IPS-15b (cell line): Measurements from ENCODE around the gene HM13.
A peak's percentile ranks its signal among the peaks of the same experiment; 100 is the strongest.
"Not testable (repeated sequence)": the region's sequence is repeated elsewhere in the genome, so short reads cannot be mapped to it uniquely, and the experiment has no call there.

ENCODE experiments used
- H3K27me3 ChIP-seq: one replicate; pipeline ENCODE4 v1.6.1; 2013; ENCODE audit warnings: low read length; ENCODE audit not compliant: control insufficient read depth, insufficient read depth
- H3K36me3 ChIP-seq: one replicate; pipeline ENCODE4 v1.6.1; 2013; ENCODE audit warnings: low read length; ENCODE audit not compliant: control insufficient read depth, insufficient read depth
- H3K4me1 ChIP-seq: one replicate; pipeline ENCODE4 v1.6.1; 2013; ENCODE audit warnings: mild to moderate bottlenecking, low read length; ENCODE audit not compliant: control insufficient read depth, insufficient read depth
- H3K4me3 ChIP-seq: one replicate; pipeline ENCODE4 v1.5.1; 2013; ENCODE audit warnings: low read depth, low read length
- H3K9ac ChIP-seq: one replicate; pipeline ENCODE4 v1.6.1; 2013; ENCODE audit warnings: low read depth, mild to moderate bottlenecking, low read length
- H3K9me3 ChIP-seq: one replicate; pipeline ENCODE4 v1.6.1; 2013; ENCODE audit warnings: mild to moderate bottlenecking, low read length; ENCODE audit not compliant: control insufficient read depth, insufficient read depth

Gene HM13

GRCh38 chr20:31587545-31588389 lies 73.5 kb downstream of the HM13 start:
- H3K9ac ChIP-seq: no peak overlapping the region
- H3K27me3 ChIP-seq: peaks cover 3% of the 10 kb centered on the region
- H3K4me3 ChIP-seq: peak overlapping the region; percentile 52
- peaks cover 17% of the 10 kb centered on the region for H3K4me1 ChIP-seq
- no peaks in the 10 kb centered on the region for H3K9me3 ChIP-seq
- H3K36me3 ChIP-seq: no peaks in the 10 kb centered on the region

- Histone ChIP-seq H3K27me3 (peaks cover 3% of the 10 kb centered on the region), H3K36me3 (no peaks in the 10 kb centered on the region), H3K9me3 (no peaks in the 10 kb centered on the region), H3K4me3 (no peak overlapping the region), H3K4me1 (peaks cover 26% of the 10 kb centered on the region), H3K9ac (no peak overlapping the region)
Observed at GRCh38 chr20:31590717-31591225, 76.5 kb downstream of the HM13 start.

- Histone ChIP-seq H3K9ac (no peak overlapping the region), H3K27me3 (peaks cover under 1% of the 10 kb centered on the region)
Observed at GRCh38 chr20:31593221-31594001, 79.2 kb downstream of the HM13 start.

DNA sequence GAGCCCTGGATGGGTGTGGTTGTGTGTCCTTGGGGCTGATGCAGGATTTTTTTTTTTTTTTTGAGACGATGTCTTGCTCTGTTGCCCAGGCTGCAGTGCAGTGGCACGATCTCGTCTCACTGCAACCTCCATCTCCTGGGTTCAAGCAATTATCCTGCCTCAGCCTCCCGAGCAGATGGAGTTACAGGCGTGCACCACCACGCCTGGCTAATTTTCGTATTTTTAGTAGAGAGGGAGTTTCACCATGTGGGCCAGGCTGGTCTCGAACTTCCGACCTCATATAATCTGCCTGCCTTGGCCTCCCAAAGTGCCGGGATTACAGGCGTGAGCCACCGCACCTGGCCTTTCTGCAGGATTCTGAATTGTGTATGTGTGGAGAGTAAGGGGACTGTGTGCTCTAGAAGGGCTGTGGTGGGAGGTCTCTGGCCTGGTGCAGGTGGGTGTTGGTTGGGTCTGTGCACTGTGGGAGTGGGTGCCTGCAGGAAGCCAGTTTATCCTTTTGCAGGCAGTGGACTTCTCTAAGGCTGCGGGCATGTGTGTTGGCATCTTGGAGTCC lies 79.8 kb downstream of the HM13 start:
- Histone ChIP-seq H3K4me1 (peaks cover 23% of the 10 kb centered on the region), H3K4me3 (no peak overlapping the region), H3K36me3 (no peaks in the 10 kb centered on the region), H3K27me3 (no peaks in the 10 kb centered on the region), H3K9me3 (no peaks in the 10 kb centered on the region), H3K9ac (no peak overlapping the region)

More at GRCh38 chr20:31593221-31594001, 79.2 kb downstream of the HM13 start:
- peaks cover 24% of the 10 kb centered on the region for H3K4me1 ChIP-seq
- H3K36me3 ChIP-seq: no peaks in the 10 kb centered on the region
- no peak overlapping the region for H3K4me3 ChIP-seq
- no peaks in the 10 kb centered on the region for H3K9me3 ChIP-seq

GRCh38 chr20:31594558-31595379 lies 80.5 kb downstream of the HM13 start:
- Histone ChIP-seq H3K4me1 (peaks cover 23% of the 10 kb centered on the region), H3K4me3 (no peak overlapping the region)

DNA sequence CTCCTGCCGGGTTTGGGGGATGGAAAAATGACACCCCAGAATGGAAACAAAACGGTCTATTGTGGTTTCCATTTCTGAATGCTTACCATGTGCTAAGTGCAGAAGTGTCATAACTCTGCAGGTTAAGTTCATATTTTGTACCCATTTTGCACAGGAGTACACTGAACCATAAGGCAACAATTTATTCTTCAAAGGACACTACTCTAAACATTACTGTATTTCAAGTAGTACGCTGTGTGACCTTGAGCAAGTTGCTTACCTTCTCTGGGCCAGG lies 81.1 kb downstream of the HM13 start:
- no peak overlapping the region for H3K9ac ChIP-seq
- H3K27me3 ChIP-seq: no peaks in the 10 kb centered on the region
- H3K36me3 ChIP-seq: no peaks in the 10 kb centered on the region
- H3K9me3 ChIP-seq: no peaks in the 10 kb centered on the region
- no peak overlapping the region for H3K4me3 ChIP-seq
- H3K4me1 ChIP-seq: peaks cover 23% of the 10 kb centered on the region

More at GRCh38 chr20:31594558-31595379, 80.5 kb downstream of the HM13 start:
- Histone ChIP-seq H3K27me3 (no peaks in the 10 kb centered on the region), H3K36me3 (no peaks in the 10 kb centered on the region), H3K9me3 (no peaks in the 10 kb centered on the region), H3K9ac (no peak overlapping the region)

DNA sequence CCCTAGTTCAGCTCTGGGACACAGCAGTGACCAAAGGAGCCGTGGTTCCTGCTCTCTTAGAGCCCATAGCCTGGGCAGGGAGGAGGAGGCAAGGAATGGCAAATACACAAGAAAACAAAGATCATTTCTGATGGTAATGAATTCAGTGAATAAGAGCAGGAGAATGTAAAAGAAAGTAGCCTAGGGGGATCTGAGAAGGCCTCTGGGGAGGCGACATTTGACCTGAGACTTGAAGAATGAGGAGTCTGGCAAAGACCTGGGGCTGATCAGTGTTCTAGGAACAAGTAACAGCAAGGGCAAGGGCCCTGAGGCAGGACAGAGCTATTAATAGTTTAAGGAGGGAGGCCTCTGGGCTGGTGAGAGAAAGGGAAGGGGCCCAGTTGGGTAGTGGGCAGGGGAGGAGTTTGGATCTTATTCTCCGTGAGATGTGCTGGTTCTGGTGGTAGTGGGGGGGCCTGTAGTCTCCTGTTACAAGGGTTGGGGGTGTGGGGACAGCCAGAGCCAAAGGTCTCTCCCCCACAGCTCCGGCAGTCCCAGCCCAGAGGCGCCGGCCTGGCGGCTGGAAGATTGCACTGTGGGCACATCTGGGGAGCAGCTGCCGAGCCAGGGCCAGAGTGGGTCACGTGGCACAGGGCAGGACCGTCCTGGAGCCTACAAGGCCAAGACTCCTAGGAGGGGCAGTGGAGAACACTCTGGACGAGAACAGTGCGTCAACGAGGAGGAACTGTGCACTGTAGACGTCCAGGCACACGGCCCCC lies 81.6 kb downstream of the HM13 start:
- no peaks in the 10 kb centered on the region for H3K36me3 ChIP-seq
- H3K9ac ChIP-seq: peak overlapping the region; percentile 65
- H3K4me3 ChIP-seq: no peak overlapping the region
- peaks cover 23% of the 10 kb centered on the region for H3K4me1 ChIP-seq
- H3K9me3 ChIP-seq: no peaks in the 10 kb centered on the region
- H3K27me3 ChIP-seq: no peaks in the 10 kb centered on the region

- not testable (repeated sequence) for H3K4me3 ChIP-seq, H3K27me3 ChIP-seq, H3K36me3 ChIP-seq, H3K9me3 ChIP-seq
- Histone ChIP-seq H3K4me1 (peaks cover 18% of the 10 kb centered on the region), H3K9ac (peak overlapping the region; percentile 65)
Observed at GRCh38 chr20:31596412-31596715, 82.1 kb downstream of the HM13 start.

GRCh38 chr20:31596831-31597480 lies 82.7 kb downstream of the HM13 start:
- H3K9ac ChIP-seq: no peak overlapping the region
- no peak overlapping the region for H3K4me3 ChIP-seq
- no peaks in the 10 kb centered on the region for H3K36me3 ChIP-seq
- no peaks in the 10 kb centered on the region for H3K27me3 ChIP-seq
- H3K9me3 ChIP-seq: no peaks in the 10 kb centered on the region
- H3K4me1 ChIP-seq: peaks cover 17% of the 10 kb centered on the region

GRCh38 chr20:31597481-31597855 lies 83.2 kb downstream of the HM13 start:
- Histone ChIP-seq H3K4me3 (no peak overlapping the region), H3K9me3 (no peaks in the 10 kb centered on the region), H3K4me1 (peaks cover 18% of the 10 kb centered on the region), H3K36me3 (no peaks in the 10 kb centered on the region), H3K27me3 (no peaks in the 10 kb centered on the region), H3K9ac (no peak overlapping the region)
